Stimulated activated CD4-positive, alpha-beta T cell treated with anti-CD3 and anti-CD28 coated beads, Interleukin-1b, Interleukin-23, amount 100 ng/mL, for 24 hours (primary cell): ENCODE measurements around the gene CDH4.

Experiments
- DNase-seq, 4 experiments: peaks; one replicate each; pipeline ENCODE4 v3.0.0-alpha.2; 2020; ENCODE audit warnings: low read depth in 4 of 4, low spot score in 1 of 4

The CDH4 gene

DNA sequence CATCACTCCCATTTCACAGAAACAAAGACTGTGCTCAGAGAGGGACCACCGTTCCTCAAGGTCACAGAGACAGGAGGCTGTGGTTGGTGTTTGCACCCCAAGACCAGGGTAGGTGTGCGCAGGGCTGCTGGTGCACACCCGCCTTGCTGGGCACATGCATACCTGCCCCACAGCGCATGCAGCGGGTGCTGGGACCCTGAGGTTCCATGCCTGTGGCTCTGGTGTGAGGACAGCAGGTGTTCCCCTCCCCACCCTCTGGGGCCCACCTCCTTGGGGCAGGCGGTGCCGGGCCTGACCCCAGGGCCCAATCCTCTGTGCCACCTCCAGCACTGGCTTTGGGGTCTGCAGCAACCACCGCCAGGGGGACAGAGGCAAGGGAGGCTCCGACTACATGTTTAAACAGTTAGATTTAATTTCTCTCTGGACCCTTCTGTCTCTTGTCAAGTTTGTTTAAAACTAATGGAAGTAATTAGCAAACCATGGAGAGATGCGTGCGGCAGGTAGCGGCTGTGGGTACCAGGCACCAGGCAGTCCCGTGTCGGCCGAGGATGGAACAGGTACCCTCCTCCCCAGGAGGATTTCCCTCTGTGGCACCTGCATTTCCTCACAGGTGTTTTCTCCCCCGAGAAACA is 485.9 kb downstream of the CDH4 start:
- DNase-seq: no peak

DNA sequence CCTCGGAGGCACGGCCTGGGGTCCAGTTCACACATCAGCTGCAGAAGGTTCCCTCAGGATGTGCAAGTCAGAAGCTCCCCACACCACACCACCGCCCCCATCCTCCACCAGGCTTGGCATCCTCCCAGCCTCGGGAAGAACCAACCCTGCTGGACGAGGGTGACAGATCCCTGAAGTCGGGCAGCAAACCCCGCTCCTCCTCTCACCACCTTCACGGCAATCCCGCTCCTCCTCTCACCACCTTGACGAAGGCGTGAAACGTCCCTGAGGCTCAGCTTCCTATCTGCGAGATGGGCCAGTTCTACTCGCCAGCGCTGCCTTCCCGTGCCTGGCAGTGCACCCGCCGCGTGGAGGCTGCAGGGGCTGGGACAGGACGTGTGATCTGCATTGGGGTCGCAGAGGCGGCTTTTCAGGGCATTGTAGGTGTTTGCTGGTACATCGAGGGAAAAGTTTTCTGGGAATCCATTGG is 486.6 kb downstream of the CDH4 start:
- no peak for DNase-seq

DNA sequence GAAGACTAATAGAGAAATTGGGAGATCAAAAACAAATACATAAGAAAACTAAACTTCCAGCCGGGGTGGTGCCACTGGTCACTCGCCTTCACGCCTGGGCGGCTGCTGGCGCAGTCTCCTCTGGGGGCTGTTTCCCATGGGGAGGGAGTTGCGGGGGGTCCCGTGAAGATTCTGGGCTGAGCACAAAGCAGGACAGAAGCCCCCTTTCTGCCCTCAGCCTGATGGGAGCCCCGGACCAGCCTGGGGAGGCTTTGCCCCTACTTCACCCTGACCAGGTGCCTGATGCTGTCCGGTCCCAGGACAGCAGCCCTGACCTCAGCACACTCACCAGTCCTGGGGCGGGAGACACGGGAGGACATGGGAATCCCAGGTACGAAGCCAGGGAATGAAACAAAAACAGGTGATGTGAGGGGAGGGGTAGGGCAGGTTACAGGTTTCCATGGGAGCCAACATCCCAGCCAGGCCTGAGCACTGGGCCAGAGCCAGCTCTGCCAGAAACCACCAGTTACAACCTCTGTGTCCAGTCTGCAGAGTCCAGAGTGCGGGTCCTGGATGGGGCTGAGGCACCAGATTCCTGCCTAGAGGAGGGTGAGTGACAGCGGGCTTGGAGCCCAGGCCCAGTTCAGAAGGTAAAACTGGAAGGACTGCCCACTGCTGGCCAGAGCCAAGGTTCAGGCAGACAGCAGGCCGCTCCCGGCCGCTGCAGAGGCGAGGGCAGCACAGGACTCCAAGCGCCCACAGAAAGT is 487.2 kb downstream of the CDH4 start:
- DNase-seq: no peak

DNA sequence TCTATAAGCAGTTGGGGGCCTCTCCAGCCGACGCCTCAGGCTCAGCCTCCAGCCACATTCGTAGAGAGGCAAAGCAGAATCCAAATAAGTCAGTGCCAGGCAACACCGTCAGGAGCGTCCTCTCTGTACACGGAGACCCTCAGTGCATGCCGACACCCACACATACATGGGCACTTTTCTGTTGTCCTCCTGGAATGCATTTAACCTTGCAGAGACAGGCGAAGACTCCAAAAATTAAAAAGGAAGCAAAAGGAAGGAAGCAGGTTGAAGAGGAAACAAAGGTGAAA is 487.7 kb downstream of the CDH4 start:
- DNase-seq: no peak

DNA sequence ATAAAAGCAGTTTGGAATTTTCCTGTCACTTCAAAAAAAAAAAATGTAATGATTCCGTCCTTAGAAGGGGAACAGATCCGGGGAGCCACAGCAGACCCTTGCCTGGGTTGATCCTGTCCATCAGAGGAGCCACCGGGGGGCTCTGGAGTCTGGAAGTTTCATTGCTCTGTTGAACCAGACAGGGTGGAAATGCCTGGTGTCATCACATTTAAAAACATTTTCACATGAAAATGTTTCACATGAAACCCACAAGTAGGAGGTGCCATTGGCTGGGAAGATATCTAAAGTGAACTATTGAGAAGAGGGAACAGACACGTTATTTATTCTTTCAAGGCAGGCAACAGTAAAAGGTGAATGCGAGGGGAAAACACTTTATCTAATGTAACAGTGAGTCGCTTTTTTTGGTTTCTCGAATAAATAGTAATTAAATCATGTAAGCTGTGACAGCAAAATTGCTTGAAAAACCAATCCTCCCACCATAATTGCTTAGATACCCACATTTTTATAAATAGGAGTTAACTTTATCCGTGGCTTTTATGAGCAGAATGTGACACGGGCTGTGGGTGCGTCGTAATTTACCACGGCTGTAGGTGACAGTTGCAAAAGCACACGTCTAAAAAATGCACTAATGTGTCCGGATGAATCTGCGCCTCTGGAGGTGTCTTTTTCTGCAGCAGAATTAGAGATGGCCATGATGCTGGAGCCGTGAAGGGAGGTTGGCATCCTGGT is 490.2 kb downstream of the CDH4 start:
- no peak for DNase-seq

DNA sequence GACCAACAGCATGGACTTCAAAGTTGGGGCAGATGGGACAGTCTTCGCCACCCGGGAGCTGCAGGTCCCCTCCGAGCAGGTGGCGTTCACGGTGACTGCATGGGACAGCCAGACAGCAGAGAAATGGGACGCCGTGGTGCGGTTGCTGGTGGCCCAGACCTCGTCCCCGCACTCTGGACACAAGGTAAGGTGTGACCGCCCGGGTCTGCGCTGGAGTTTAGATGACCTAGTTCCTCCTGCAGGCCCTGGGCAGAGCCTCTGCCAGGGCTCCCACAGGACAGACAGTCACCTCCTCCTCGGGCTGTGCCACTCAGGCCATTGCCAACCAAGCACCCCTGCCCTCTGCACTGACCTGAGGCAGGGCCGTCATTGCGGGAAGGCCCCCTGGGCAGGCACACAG is 491.5 kb downstream of the CDH4 start:
- DNase-seq: no peak

DNA sequence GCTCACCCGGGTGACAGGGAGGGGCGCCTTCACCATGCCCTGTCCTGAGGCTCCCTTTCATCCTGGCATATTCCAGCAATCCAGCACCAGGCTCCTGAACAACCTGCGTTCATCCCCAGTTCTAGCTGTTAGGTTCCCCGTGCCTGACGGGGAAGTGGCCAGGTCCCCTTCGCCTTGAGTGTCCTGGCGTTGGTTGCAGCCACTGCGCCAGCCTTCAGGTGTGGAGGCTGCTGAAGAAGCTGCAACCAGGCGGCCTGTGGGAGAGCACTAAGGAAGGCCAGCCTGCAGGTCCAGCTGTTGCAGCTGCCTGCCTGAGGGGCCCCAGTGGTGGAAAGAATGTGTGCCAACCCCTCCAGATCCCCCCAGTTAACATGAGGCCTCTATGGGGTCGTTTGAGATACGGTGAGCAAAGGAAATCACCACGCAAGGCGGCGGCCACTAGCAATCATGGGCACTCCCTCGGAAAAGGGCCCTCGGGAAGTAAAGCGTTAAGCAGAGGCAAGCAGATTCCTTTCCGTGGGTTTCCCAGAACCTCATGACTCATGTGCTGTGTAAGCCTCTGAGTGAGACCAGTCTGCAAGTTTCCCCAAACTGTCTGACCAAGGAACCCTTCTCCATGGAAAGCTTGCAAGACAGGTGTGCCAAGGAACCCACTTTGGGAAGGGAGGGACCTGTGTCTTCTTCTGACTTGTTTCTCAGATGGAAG is 492.8 kb downstream of the CDH4 start:
- no peak for DNase-seq

DNA sequence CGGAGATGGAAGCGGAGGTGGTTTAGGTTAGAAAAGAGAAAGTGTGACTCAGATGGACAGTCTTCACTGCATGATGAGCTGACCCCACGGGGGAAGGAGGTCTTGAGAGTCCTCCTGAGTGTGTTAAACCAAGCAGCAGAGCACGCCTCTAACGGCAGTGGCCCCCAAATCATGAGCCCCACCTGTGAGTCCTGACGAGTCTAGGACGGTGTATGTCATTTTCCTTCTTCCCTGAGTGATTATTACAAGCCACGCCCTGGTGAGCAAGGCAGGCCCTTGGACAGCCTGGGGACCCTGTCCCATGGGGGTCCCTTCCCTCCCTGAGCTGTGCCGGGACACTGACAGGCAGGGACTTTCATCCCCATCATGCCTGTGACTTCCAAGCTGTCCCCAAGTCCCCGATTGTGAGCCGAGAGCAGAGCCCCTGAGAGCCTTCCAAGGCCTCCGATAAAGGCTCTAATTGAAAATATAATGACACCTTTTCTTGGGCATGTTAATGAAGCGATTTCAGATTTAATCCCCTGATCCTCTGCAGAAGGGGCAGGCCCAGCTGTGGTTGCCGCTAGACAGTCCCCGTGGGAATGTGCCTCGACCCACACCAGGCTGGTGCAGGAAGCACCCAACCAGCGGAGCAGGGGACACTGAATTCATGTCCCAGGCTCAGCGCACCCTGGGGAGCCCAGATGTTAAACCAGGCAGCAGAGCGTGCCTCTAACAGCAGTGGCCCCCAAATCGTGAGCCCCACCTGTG is 493.5 kb downstream of the CDH4 start:
- DNase-seq: no peak

DNA sequence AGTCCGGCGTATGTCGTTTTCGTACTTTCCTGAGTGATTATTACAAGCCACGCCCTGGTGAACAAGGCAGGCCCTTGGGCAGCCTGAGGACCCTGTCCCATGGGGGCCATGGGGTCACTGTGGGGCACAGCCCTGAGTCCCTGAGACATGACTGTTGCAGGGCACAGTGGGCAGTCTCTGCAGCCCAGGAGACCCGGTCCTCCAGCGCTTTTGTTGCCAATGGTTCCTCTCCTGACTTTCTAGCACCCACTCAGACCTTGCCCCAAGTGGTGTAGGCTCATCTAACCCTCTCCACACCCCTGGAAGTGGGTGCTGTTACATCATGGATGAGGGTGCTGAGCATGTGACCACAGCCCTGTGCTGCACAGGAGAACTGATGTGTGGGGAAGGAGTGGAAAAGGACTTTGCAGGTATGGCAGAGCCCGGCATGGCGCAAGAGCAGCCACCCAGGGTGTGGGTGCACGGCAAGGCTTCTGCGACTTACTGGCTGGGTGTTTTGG is 494.1 kb downstream of the CDH4 start:
- DNase-seq: no peak

DNA sequence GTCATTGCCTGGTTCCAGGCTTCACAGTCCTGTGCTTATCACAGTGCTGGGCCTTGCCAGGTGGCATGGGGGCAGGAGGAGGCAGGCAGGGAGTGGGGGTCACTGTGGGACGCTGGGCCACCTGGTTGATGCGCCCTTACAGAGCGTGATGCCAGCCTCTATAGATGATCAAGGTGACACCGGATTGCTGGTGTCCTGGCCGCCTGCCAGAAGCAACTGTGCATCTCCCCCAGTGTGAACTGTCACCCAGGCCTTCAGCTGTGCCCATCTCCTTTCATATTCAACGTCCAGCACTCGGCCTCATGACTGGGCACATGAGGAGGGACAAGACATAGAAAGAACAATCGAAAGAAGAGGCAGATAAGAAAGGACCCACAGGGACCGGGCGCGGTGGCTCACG is 494.7 kb downstream of the CDH4 start:
- DNase-seq: no peak

DNA sequence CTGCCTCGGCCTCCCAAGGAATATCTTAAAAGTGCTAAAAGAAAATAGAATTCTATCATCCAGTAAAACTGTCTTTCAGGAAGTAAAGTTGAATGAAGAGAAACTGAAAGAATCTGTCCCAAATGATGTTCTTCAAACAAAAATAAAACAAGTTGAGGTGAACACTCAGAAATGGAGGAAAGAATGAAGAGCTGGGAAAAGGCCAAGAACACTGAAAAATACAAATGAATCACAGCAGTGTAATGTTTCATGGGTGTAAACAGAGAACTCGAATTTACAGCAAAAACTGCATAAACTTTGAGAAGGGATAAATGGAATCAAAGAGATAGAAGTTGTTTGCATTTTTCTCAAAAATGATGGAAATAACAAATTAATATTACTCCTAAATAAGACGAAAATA is 496.3 kb downstream of the CDH4 start:
- DNase-seq: no peak

DNA sequence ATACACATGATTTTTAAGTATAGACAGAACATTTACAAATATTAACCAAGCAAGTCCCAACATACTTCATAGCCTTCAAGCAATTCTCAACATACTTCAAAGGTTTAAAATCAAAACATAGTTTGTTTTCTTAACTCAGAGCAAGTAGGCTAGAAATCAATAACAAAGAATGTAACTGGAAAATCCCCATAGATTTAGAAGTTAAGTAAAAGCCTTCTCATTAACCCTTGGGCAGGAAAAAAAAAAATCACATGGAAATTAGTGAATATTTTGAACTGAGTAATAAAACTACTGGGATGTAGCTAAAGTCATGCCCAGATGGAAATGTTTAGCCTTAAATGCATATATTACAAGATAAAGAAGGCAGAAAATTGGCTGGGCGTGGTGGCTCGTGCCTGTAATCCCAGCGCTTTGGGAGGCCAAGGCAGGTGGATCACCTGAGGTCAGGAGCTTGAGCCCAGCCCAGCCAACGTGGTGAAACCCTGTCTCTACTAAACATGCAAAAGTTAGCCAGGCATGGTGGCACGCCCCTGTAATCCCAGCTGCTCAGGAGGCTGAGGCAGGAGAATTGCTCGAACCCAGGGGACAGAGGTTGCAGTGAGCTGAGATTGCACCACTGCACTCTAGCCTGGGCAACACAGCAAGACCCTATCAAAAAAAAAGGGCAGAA is 497.5 kb downstream of the CDH4 start:
- DNase-seq: no peak

DNA sequence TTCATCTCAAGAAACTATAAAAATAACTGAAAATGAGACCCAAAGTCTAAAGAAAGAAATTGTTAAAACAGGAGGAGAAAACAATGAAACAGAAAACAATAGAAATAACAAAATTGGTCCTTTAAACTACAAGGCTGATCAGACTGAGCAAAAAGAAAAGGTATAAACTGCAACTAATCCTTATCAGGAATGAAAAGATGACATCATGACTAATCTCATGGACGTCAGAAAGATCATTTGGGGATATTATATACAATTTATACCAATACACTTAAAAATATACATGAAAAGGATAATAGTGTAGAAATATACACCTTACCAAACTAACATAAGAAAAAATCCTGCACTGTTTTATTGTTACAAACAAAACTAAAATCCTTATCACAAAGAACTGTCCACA is 498.0 kb downstream of the CDH4 start:
- no peak for DNase-seq

DNA sequence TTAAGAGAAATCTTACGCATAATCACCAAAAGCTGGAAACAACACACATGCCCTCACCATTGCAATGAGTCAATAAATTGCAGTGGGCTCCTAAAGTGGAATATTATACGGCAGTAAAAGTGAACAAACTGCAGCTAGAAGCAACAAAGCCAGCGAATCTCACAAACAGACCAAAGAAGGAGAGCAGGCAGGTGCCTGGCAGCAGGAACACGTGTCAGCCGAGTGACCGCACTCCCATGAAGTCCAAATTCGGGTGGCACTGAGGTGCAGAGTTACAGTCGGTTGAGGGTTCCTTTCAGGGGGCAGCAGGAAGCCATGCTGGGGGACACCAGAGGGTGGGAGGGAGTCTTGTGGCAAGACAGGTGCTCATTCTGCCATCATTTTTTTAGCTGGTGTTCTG is 500.5 kb downstream of the CDH4 start:
- no peak for DNase-seq

DNA sequence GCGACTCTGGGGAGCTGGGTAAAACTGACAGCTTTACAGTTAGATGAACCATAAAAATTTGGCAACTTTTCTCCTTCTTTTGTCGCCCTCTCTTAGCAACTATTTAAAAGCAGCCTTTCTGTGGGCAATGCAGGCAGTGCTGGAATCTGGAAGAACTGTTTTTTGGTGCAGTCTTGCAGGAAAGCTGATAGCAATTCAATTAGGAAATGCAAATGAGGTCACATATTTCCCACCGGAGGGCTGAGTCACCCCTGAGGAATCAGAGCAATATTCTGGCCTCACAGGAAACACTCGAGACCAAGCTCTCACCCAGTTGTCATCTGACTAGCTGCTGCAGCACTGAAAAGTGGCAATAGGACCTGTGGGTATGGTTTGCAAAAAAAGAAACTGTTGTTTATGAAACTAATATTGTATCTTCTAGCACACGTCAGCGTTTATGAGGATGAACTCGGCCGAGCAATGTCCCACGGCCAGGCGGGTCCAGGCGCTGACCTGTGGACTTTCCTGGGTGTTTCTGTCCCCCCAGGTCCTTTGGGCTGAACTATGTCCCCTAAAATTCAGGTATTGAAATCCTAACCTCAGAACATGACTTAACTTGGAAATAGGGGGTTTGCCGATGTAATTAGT is 501.4 kb downstream of the CDH4 start:
- no peak for DNase-seq

DNA sequence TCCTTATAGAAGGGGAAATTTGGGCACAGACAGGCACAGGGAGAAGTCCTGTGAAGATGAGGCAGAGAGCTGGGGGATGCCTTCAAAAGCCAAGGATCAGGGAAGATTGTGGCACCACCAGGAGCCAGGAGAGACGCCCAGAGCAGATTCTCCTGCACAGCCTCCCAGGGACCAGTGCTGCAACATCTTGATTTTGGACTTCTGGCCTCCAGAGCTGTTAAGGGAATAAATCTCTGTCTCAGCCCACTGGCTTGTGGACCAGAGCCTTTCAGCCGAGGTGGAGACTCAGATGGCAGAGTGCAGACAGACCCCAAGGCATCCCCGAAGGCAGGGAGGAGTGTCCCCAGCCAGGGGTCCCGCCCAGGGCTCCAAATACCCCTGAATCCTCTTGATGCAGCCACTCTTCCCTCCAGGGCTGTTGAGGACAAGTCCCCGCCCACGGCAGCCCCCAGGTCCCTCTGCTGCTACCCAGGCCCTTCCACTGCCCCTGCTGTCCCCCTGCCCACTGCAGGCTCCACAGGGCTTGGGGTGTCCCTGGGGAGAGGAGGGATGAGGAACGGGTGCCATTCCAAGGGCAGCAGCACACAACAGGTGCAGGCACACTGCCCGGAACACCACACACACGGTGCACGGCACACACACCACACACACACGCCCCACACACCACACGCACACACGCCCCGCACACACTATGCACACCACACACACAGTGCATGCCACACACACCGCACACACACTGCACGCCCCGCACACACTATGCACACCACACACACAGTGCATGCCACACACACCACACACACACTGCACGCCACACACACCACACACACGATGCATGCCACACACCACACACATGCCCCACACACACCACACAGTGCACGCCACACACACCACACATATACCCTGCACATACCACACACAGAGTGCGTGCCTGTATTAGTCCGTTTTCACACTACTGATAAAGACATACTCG is 502.2 kb downstream of the CDH4 start:
- no peak for DNase-seq

DNA sequence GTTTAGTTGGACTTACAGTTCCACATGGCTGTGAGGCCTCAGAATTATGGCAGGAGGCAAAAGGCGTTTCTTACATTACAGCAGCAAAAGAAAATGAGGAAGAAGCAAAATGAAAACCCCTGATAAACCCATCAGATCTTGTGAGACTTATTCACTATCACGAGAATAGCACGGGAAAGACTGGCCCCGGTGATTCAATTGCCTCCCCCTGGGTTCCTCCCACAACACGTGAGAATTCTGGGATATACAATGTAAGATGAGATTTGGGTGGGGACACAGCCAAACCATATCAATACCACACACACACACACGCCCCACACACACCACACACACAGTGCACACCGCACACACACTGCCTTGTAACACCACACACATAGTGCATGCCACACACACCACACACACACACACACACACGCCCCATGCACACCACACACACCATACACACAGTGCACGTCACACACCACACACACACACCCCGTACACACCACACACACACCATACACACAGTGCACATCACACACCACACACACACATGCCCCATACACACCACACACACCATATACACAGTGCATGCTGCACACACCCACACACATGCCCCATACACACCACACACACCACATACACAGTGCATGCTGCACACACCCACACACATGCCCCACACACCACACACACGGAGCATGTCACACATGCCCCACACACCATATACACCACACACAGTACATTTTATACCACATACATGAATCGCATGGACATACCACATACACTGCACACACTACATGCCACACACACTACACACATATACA is 503.1 kb downstream of the CDH4 start:
- no peak for DNase-seq
